ENCODE results near the gene CAV3.

- no peak for TF ChIP-seq EZH2phosphoT487 (IDR thresholded peaks at IDR 0.05; ENCODE audit: low read depth)
- no peak for TF ChIP-seq CTCF (IDR thresholded peaks at IDR 0.05; ENCODE audit: low read depth, low read length)
Measured at GRCh38 chr3:8743911-8744310, 10.3 kb downstream of the CAV3 start.

Data from OCI-LY3 (cell line).